Endothelial cell of hepatic sinusoid (primary cell): Measurements from ENCODE around the gene GATAD2A.

Experiments used
- in situ Hi-C: cut with HindIII; loops from 2 replicates; pipeline ENCODE4 v1.10.0; 2017; ENCODE audit warnings: low sequenced_read_pairs

Gene GATAD2A

GRCh38 chr19:19445288-19445687 lies 39.8 kb downstream of the GATAD2A start:
- in situ Hi-C loops = no loop called here

GRCh38 chr19:19445911-19446361 lies 40.5 kb downstream of the GATAD2A start:
- in situ Hi-C loops = no loop called here

- in situ Hi-C loops = no loop called here
Observed at GRCh38 chr19:19446655-19447437, 41.4 kb downstream of the GATAD2A start.

GRCh38 chr19:19447536-19448237 lies 42.2 kb downstream of the GATAD2A start:
- in situ Hi-C loops = no loop called here

GRCh38 chr19:19448238-19448544 lies 42.7 kb downstream of the GATAD2A start:
- in situ Hi-C loops = no loop called here

- in situ Hi-C loops = no loop called here
Observed at GRCh38 chr19:19451429-19452242, 46.2 kb downstream of the GATAD2A start.

- in situ Hi-C loops = no loop called here
Observed at GRCh38 chr19:19452243-19453124, 47.0 kb downstream of the GATAD2A start.

GRCh38 chr19:19453125-19453454 lies 47.6 kb downstream of the GATAD2A start:
- in situ Hi-C loops = no loop called here

GRCh38 chr19:19455166-19455919 lies 49.9 kb downstream of the GATAD2A start:
- in situ Hi-C loops = loop anchor here (5.0 kb wide), 1 partner anchor 33 kb away; no protein-coding TSS in a partner anchor

GRCh38 chr19:19457671-19458070 lies 52.2 kb downstream of the GATAD2A start:
- in situ Hi-C loops = loop anchor here (5.0 kb wide), 1 partner anchor 35 kb away; no protein-coding TSS in a partner anchor

GRCh38 chr19:19458110-19458816 lies 52.8 kb downstream of the GATAD2A start:
- in situ Hi-C loops = loop anchor here (5.0 kb wide), 1 partner anchor 36 kb away; no protein-coding TSS in a partner anchor

- in situ Hi-C loops = loop anchor here (5.0 kb wide), 1 partner anchor 37 kb away; no protein-coding TSS in a partner anchor
Observed at GRCh38 chr19:19459073-19459472, 53.6 kb downstream of the GATAD2A start.

- in situ Hi-C loops = loop anchor here (5.0 kb wide), 1 partner anchor 37 kb away; no protein-coding TSS in a partner anchor
Observed at GRCh38 chr19:19459707-19460251, 54.3 kb downstream of the GATAD2A start.

GRCh38 chr19:19460258-19460731 lies 54.8 kb downstream of the GATAD2A start:
- in situ Hi-C loops = no loop called here

GRCh38 chr19:19460761-19461265 lies 55.3 kb downstream of the GATAD2A start:
- in situ Hi-C loops = no loop called here

- in situ Hi-C loops = no loop called here
Observed at GRCh38 chr19:19461306-19461670, 55.8 kb downstream of the GATAD2A start.

- in situ Hi-C loops = no loop called here
Observed at GRCh38 chr19:19461671-19462622, 56.5 kb downstream of the GATAD2A start.
